HG03159 (cell line): Measurements from ENCODE around the gene KLHDC9.
"Not testable (repeated sequence)": the region's sequence is repeated elsewhere in the genome, so short reads cannot be mapped to it uniquely, and the experiment has no call there.

Experiments used
- ATAC-seq: cut with Tn5 transposase; IDR thresholded peaks from one replicate; pipeline ENCODE4 v1.9.1; 2021; ENCODE audit warnings: mild to moderate bottlenecking, moderate library complexity; ENCODE audit not compliant: unreplicated experiment

KLHDC9 gene

GRCh38 chr1:161092621-161093028 lies 5.5 kb upstream of the KLHDC9 start:
- ATAC-seq = no peak

- ATAC-seq = no peak
These were observed 3.7 kb upstream of the KLHDC9 start for GRCh38 chr1:161094481-161094880.

GRCh38 chr1:161095230-161095629 lies 2.9 kb upstream of the KLHDC9 start:
- ATAC-seq = no peak

GRCh38 chr1:161096015-161096414 lies 2.1 kb upstream of the KLHDC9 start:
- peak; percentile 46 for ATAC-seq

GRCh38 chr1:161096530-161096929 lies 1.6 kb upstream of the KLHDC9 start:
- no peak for ATAC-seq

- no peak for ATAC-seq
These were observed 1.1 kb downstream of the KLHDC9 start for GRCh38 chr1:161099090-161099802.

GRCh38 chr1:161100556-161100955 lies 2.4 kb downstream of the KLHDC9 start:
- ATAC-seq = no peak

GRCh38 chr1:161106431-161106830 lies 8.3 kb downstream of the KLHDC9 start:
- ATAC-seq = no peak

GRCh38 chr1:161111117-161111516 lies 13.0 kb downstream of the KLHDC9 start:
- ATAC-seq = no peak

- no peak for ATAC-seq
These were observed 13.4 kb downstream of the KLHDC9 start for GRCh38 chr1:161111527-161111926.

GRCh38 chr1:161113915-161114314 lies 15.8 kb downstream of the KLHDC9 start:
- ATAC-seq = no peak

- ATAC-seq = no peak
These were observed 16.4 kb downstream of the KLHDC9 start for GRCh38 chr1:161114556-161114955.

- ATAC-seq = no peak
These were observed 17.1 kb downstream of the KLHDC9 start for GRCh38 chr1:161115132-161115711.

- ATAC-seq = not testable (repeated sequence)
These were observed 17.8 kb downstream of the KLHDC9 start for GRCh38 chr1:161115961-161116360.

- ATAC-seq = peak; percentile 86
These were observed 19.8 kb downstream of the KLHDC9 start, which contains the start of the genes NIT1 and PFDN2 for GRCh38 chr1:161117759-161118581. Gene NIT1 (plus strand): TSS chr1:161118105. CDS start chr1:161118177, 72 bp downstream. Gene PFDN2 (minus strand): TSS chr1:161118037. CDS start chr1:161118026, 11 bp downstream.

GRCh38 chr1:161119092-161119903 lies 21.1 kb downstream of the KLHDC9 start:
- ATAC-seq = no peak

- no peak for ATAC-seq
These were observed 23.0 kb downstream of the KLHDC9 start for GRCh38 chr1:161121042-161121650.

GRCh38 chr1:161121834-161122233 lies 23.7 kb downstream of the KLHDC9 start:
- ATAC-seq = no peak

GRCh38 chr1:161122967-161123366 lies 24.8 kb downstream of the KLHDC9 start:
- ATAC-seq = no peak

GRCh38 chr1:161127649-161128048 lies 29.5 kb downstream of the KLHDC9 start:
- ATAC-seq = no peak
